Endothelial cell of umbilical vein (primary cell): ENCODE measurements around the gene FRMD4A.

ENCODE experiments used
- EZH2 ChIP-seq: IDR thresholded peaks from 2 replicates; pipeline ENCODE4 v1.6.1; 2012; ENCODE audit warnings: borderline replicate concordance, low read depth, mild to moderate bottlenecking, moderate library complexity, low read length, inconsistent platforms; ENCODE audit not compliant: severe bottlenecking
- FOS ChIP-seq: IDR thresholded peaks from 2 replicates; pipeline ENCODE4 v1.6.1; 2011; ENCODE audit warnings: mild to moderate bottlenecking, low read length, moderate library complexity, borderline replicate concordance; ENCODE audit not compliant: insufficient read depth
- JUN ChIP-seq: IDR thresholded peaks from 2 replicates; pipeline ENCODE4 v1.6.1; 2011; ENCODE audit warnings: borderline replicate concordance, low read depth; ENCODE audit not compliant: insufficient read length, insufficient read depth
- MAX ChIP-seq: IDR thresholded peaks from 2 replicates; pipeline ENCODE4 v1.6.1; 2011; ENCODE audit not compliant: insufficient read depth, insufficient read length
- MYC ChIP-seq: IDR thresholded peaks from one replicate; pipeline ENCODE4 v1.6.1; 2011; ENCODE audit warnings: mild to moderate bottlenecking, low read depth, low read length
- POLR2A ChIP-seq: IDR thresholded peaks from 2 replicates; pipeline ENCODE4 v1.6.1; 2012; ENCODE audit warnings: low read depth, mild to moderate bottlenecking, control low read depth, low read length
- TF ChIP-seq, protein P1 (sequence below), 2 donors: IDR thresholded peaks; 1 replicate in 1 of 2; 2 replicates in 1 of 2; pipeline ENCODE4 v1.5.1; 2011; ENCODE audit warnings: low read length in 2 of 2, mild to moderate bottlenecking in 2 of 2, moderate library complexity in 2 of 2, control low read depth in 1 of 2, inconsistent platforms in 1 of 2, low read depth in 1 of 2; ENCODE audit not compliant: insufficient read depth in 1 of 2; ENCODE audit errors: extremely low read depth in 1 of 2

GRCh38 chr10:13801156-13801906, 529.4 kb downstream of the FRMD4A start:
- TF ChIP-seq EZH2 (no peak), POLR2A (no peak), MAX (no peak), FOS (no peak), MYC (no peak), JUN (no peak)
- TF ChIP-seq, protein P1, sequence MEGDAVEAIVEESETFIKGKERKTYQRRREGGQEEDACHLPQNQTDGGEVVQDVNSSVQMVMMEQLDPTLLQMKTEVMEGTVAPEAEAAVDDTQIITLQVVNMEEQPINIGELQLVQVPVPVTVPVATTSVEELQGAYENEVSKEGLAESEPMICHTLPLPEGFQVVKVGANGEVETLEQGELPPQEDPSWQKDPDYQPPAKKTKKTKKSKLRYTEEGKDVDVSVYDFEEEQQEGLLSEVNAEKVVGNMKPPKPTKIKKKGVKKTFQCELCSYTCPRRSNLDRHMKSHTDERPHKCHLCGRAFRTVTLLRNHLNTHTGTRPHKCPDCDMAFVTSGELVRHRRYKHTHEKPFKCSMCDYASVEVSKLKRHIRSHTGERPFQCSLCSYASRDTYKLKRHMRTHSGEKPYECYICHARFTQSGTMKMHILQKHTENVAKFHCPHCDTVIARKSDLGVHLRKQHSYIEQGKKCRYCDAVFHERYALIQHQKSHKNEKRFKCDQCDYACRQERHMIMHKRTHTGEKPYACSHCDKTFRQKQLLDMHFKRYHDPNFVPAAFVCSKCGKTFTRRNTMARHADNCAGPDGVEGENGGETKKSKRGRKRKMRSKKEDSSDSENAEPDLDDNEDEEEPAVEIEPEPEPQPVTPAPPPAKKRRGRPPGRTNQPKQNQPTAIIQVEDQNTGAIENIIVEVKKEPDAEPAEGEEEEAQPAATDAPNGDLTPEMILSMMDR (IDR thresholded peaks at IDR 0.05; ENCODE audit: extremely low read depth in 1 of 2, insufficient read depth in 1 of 2, low read depth in 1 of 2, low read length in 2 of 2) = no peak
